ENCODE data around the gene ELMO1. TPM values are rescaled to one million over a fixed set of nuclear protein-coding genes. Genes with fewer than 3 reads are reported as not detected.

The ELMO1 gene
- total RNA-seq, 1 experiment from 2014 or later = not detected

DNA sequence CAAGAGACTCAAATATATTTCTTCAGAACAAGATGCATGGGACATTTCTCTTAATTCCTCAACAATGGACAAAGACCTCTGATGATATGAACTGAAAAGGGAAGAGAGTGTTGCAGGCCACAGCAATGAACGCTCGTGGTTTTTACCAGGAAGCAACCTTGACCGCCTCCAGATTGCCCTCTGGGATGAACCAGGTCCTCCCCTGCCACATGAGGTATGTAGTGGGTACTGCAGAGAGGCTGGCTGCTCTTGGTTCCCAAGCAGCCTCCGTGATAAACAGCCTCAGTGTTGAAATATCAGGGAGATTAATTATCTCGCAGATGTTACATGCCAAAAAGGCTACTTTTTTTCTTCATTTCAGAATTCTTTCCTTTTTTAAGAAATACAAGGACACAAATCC, 338.8 kb downstream of the ELMO1 start:
- no peak for DNase-seq
- no peak for ATAC-seq
- Histone ChIP-seq H4K20me1 (ENCODE audit: low read length) (no peaks in the 10 kb centered on the region), H3K4me1 (ENCODE audit: insufficient read depth, low read length) (no peaks in the 10 kb centered on the region), H2AFZ (ENCODE audit: low read length) (no peak overlapping the region), H3F3A (ENCODE audit: low read length, unreplicated experiment) (no peaks in the 10 kb centered on the region), H3K36me3 (ENCODE audit: low read depth, low read length) (no peaks in the 10 kb centered on the region), H3K9me3 (ENCODE audit: low read length) (no peaks in the 10 kb centered on the region), H3K27me3 (ENCODE audit: low read length) (no peaks in the 10 kb centered on the region), H3K9ac (ENCODE audit: low read length) (no peak overlapping the region), H3K9me2 (replicated peaks; ENCODE audit: low read length) (no peaks in the 10 kb centered on the region), H3K4me2 (ENCODE audit: low read length) (no peak overlapping the region), H3K79me2 (ENCODE audit: low read length) (no peaks in the 10 kb centered on the region), H3K27ac (ENCODE audit: low read length) (no peak overlapping the region), H3K4me3 (ENCODE audit: low read length) (no peak overlapping the region)
- no peak for TF ChIP-seq EZH2 (IDR thresholded peaks at IDR 0.05; ENCODE audit: low read length, unreplicated experiment)
- TF ChIP-seq EZH2phosphoT487 (IDR thresholded peaks at IDR 0.05; ENCODE audit: borderline replicate concordance, low read length) = no peak
- POLR2A ChIA-PET (ENCODE audit: unreplicated experiment) = no interaction called here
- intact Hi-C loops (cut with micrococcal nuclease) = no loop called here
- CTCF ChIA-PET = no interaction called here
- no TSS peak for BruUV-seq (replicated peaks)

DNA sequence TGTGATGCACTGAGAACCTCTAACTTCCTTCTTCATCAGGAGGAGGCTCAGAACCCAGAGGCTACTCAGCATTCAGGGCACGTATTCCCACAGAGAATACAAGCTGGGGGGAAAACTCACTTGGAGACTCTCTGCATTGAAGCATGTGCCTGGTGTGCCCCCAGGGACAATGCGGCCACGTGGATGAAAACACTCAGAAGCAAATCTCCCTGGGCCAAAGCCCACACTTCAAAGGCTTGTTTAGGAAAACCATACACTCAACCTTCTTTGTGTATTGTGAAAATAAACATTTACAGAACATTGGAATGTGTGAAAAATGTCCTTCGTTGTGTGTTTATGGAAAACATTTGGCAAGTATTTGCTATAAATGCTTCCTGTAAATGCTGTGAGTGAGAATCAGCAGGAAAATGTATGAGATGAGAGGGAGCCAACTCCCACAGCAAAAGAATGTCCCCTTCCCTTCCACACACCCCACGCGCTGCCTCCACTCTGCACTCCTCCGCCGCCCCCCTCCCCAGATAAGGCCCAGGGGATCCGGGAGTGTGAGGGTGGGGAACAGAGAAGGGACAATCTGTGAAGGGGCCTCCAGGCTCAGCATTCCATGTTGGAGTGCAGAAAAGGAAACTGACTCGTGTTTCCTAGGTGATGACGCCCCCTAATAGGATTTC, 339.5 kb downstream of the ELMO1 start:
- CTCF ChIA-PET = no interaction called here
- H3K27me3 ChIP-seq (ENCODE audit: low read length) = no peaks in the 10 kb centered on the region
- no peaks in the 10 kb centered on the region for H3K9me3 ChIP-seq (ENCODE audit: low read length)
- no peak overlapping the region for H3K4me2 ChIP-seq (ENCODE audit: low read length)
- ATAC-seq = no peak
- H3K27ac ChIP-seq (ENCODE audit: low read length) = no peak overlapping the region
- no peaks in the 10 kb centered on the region for H3F3A ChIP-seq (ENCODE audit: low read length, unreplicated experiment)
- POLR2A ChIA-PET (ENCODE audit: unreplicated experiment) = no interaction called here
- no peaks in the 10 kb centered on the region for H3K9me2 ChIP-seq (replicated peaks; ENCODE audit: low read length)
- no peak overlapping the region for H3K4me3 ChIP-seq (ENCODE audit: low read length)
- intact Hi-C loops (cut with micrococcal nuclease) = no loop called here
- TF ChIP-seq EZH2 (IDR thresholded peaks at IDR 0.05; ENCODE audit: low read length, unreplicated experiment) = no peak
- H3K4me1 ChIP-seq (ENCODE audit: insufficient read depth, low read length) = no peaks in the 10 kb centered on the region
- no peaks in the 10 kb centered on the region for H4K20me1 ChIP-seq (ENCODE audit: low read length)
- H2AFZ ChIP-seq (ENCODE audit: low read length) = no peak overlapping the region
- BruUV-seq (replicated peaks) = no TSS peak
- no peaks in the 10 kb centered on the region for H3K79me2 ChIP-seq (ENCODE audit: low read length)
- no peak overlapping the region for H3K9ac ChIP-seq (ENCODE audit: low read length)
- H3K36me3 ChIP-seq (ENCODE audit: low read depth, low read length) = no peaks in the 10 kb centered on the region
- no peak for DNase-seq

- no peaks in the 10 kb centered on the region for H3K9me2 ChIP-seq (replicated peaks; ENCODE audit: low read length)
- no TSS peak for BruUV-seq (replicated peaks)
- H3K79me2 ChIP-seq (ENCODE audit: low read length) = no peaks in the 10 kb centered on the region
- no peak overlapping the region for H3K9ac ChIP-seq (ENCODE audit: low read length)
- no peak overlapping the region for H2AFZ ChIP-seq (ENCODE audit: low read length)
- intact Hi-C loops (cut with micrococcal nuclease) = no loop called here
- no peak overlapping the region for H3K4me3 ChIP-seq (ENCODE audit: low read length)
- H3K27ac ChIP-seq (ENCODE audit: low read length) = no peak overlapping the region
- ATAC-seq (no peak), DNase-seq (no peak)
- no peak for TF ChIP-seq EZH2 (IDR thresholded peaks at IDR 0.05; ENCODE audit: low read length, unreplicated experiment)
- TF ChIP-seq EZH2phosphoT487 (IDR thresholded peaks at IDR 0.05; ENCODE audit: borderline replicate concordance, low read length) = no peak
- no peak for TF ChIP-seq CTCF (conservative IDR thresholded peaks at IDR 0.05; ENCODE audit: low read depth, low read length)
- H3K9me3 ChIP-seq (ENCODE audit: low read length) = no peaks in the 10 kb centered on the region
- H3F3A ChIP-seq (ENCODE audit: low read length, unreplicated experiment) = no peaks in the 10 kb centered on the region
- H3K36me3 ChIP-seq (ENCODE audit: low read depth, low read length) = no peaks in the 10 kb centered on the region
- H3K4me2 ChIP-seq (ENCODE audit: low read length) = no peak overlapping the region
- H4K20me1 ChIP-seq (ENCODE audit: low read length) = no peaks in the 10 kb centered on the region
- CTCF ChIA-PET = no interaction called here
- no peaks in the 10 kb centered on the region for H3K27me3 ChIP-seq (ENCODE audit: low read length)
- POLR2A ChIA-PET (ENCODE audit: unreplicated experiment) = no interaction called here
- no peaks in the 10 kb centered on the region for H3K4me1 ChIP-seq (ENCODE audit: insufficient read depth, low read length)
These were observed 340.0 kb downstream of the ELMO1 start for GRCh38 chr7:37108615-37109014.
